ENCODE data around the gene RNF225. TPM values are rescaled to one million over a fixed set of nuclear protein-coding genes. Genes with fewer than 3 reads are reported as not detected.

Gene RNF225
- total and polyA plus RNA-seq, 2 of the 13 experiments (the other 11 are each of a cell fraction or from before 2014, with no cell fraction given), result not detected

- TF ChIP-seq, protein P1, sequence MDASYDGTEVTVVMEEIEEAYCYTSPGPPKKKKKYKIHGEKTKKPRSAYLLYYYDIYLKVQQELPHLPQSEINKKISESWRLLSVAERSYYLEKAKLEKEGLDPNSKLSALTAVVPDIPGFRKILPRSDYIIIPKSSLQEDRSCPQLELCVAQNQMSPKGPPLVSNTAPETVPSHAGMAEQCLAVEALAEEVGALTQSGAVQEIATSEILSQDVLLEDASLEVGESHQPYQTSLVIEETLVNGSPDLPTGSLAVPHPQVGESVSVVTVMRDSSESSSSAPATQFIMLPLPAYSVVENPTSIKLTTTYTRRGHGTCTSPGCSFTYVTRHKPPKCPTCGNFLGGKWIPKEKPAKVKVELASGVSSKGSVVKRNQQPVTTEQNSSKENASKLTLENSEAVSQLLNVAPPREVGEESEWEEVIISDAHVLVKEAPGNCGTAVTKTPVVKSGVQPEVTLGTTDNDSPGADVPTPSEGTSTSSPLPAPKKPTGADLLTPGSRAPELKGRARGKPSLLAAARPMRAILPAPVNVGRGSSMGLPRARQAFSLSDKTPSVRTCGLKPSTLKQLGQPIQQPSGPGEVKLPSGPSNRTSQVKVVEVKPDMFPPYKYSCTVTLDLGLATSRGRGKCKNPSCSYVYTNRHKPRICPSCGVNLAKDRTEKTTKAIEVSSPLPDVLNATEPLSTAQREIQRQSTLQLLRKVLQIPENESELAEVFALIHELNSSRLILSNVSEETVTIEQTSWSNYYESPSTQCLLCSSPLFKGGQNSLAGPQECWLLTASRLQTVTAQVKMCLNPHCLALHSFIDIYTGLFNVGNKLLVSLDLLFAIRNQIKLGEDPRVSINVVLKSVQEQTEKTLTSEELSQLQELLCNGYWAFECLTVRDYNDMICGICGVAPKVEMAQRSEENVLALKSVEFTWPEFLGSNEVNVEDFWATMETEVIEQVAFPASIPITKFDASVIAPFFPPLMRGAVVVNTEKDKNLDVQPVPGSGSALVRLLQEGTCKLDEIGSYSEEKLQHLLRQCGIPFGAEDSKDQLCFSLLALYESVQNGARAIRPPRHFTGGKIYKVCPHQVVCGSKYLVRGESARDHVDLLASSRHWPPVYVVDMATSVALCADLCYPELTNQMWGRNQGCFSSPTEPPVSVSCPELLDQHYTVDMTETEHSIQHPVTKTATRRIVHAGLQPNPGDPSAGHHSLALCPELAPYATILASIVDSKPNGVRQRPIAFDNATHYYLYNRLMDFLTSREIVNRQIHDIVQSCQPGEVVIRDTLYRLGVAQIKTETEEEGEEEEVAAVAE (CRISPR knock-in tag; IDR thresholded peaks at IDR 0.05; ENCODE audit: borderline replicate concordance), result no peak
- no peak for TF ChIP-seq GZF1 (CRISPR knock-in tag; IDR thresholded peaks at IDR 0.05)
- TF ChIP-seq, protein P2, sequence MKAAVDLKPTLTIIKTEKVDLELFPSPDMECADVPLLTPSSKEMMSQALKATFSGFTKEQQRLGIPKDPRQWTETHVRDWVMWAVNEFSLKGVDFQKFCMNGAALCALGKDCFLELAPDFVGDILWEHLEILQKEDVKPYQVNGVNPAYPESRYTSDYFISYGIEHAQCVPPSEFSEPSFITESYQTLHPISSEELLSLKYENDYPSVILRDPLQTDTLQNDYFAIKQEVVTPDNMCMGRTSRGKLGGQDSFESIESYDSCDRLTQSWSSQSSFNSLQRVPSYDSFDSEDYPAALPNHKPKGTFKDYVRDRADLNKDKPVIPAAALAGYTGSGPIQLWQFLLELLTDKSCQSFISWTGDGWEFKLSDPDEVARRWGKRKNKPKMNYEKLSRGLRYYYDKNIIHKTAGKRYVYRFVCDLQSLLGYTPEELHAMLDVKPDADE (CRISPR knock-in tag; IDR thresholded peaks at IDR 0.05), result no peak
- TF ChIP-seq, protein P3, sequence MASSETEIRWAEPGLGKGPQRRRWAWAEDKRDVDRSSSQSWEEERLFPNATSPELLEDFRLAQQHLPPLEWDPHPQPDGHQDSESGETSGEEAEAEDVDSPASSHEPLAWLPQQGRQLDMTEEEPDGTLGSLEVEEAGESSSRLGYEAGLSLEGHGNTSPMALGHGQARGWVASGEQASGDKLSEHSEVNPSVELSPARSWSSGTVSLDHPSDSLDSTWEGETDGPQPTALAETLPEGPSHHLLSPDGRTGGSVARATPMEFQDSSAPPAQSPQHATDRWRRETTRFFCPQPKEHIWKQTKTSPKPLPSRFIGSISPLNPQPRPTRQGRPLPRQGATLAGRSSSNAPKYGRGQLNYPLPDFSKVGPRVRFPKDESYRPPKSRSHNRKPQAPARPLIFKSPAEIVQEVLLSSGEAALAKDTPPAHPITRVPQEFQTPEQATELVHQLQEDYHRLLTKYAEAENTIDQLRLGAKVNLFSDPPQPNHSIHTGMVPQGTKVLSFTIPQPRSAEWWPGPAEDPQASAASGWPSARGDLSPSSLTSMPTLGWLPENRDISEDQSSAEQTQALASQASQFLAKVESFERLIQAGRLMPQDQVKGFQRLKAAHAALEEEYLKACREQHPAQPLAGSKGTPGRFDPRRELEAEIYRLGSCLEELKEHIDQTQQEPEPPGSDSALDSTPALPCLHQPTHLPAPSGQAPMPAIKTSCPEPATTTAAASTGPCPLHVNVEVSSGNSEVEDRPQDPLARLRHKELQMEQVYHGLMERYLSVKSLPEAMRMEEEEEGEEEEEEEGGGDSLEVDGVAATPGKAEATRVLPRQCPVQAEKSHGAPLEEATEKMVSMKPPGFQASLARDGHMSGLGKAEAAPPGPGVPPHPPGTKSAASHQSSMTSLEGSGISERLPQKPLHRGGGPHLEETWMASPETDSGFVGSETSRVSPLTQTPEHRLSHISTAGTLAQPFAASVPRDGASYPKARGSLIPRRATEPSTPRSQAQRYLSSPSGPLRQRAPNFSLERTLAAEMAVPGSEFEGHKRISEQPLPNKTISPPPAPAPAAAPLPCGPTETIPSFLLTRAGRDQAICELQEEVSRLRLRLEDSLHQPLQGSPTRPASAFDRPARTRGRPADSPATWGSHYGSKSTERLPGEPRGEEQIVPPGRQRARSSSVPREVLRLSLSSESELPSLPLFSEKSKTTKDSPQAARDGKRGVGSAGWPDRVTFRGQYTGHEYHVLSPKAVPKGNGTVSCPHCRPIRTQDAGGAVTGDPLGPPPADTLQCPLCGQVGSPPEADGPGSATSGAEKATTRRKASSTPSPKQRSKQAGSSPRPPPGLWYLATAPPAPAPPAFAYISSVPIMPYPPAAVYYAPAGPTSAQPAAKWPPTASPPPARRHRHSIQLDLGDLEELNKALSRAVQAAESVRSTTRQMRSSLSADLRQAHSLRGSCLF (CRISPR knock-in tag; IDR thresholded peaks at IDR 0.05; ENCODE audit: borderline replicate concordance), result no peak
- TF ChIP-seq KLF6 (CRISPR knock-in tag; IDR thresholded peaks at IDR 0.05), result no peak
- no peak for TF ChIP-seq ARNT (IDR thresholded peaks at IDR 0.05)
- TF ChIP-seq FOXP1 (IDR thresholded peaks at IDR 0.05), result no peak
- TF ChIP-seq FOXP1 (CRISPR knock-in tag; IDR thresholded peaks at IDR 0.05), result no peak
- no peak for TF ChIP-seq ZNF12 (CRISPR knock-in tag; IDR thresholded peaks at IDR 0.05)
- no peak for TF ChIP-seq ZNF33A (CRISPR knock-in tag; IDR thresholded peaks at IDR 0.05; ENCODE audit: borderline replicate concordance)
- TF ChIP-seq, protein P4, sequence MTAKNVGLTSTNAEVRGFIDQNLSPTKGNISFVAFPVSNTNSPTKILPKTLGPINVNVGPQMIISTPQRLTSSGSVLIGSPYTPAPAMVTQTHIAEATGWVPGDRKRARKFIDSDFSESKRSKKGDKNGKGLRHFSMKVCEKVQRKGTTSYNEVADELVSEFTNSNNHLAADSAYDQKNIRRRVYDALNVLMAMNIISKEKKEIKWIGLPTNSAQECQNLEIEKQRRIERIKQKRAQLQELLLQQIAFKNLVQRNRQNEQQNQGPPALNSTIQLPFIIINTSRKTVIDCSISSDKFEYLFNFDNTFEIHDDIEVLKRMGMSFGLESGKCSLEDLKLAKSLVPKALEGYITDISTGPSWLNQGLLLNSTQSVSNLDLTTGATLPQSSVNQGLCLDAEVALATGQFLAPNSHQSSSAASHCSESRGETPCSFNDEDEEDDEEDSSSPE (CRISPR knock-in tag; IDR thresholded peaks at IDR 0.05), result no peak
- no peak; the same call in 1 of the 2 replicates for TF ChIP-seq SETDB1 (CRISPR knock-in tag; IDR thresholded peaks at IDR 0.05; ENCODE audit: borderline replicate concordance)
These were observed 9.4 kb upstream of the RNF225 start (continued) for GRCh38 chr19:58385891-58386575.
